Activated T-cell treated with anti-CD3 and anti-CD28 coated beads for 4 hours (primary cell): ENCODE measurements around the gene GALNT18.
"Not testable (repeated sequence)": the region's sequence is repeated elsewhere in the genome, so short reads cannot be mapped to it uniquely, and the experiment has no call there.

Experiments used
- DNase-seq: peaks from one replicate; pipeline ENCODE4 v3.0.0-alpha.2; 2020

GALNT18 gene

GRCh38 chr11:11449327-11449726 is 172.5 kb downstream of the GALNT18 start:
- no peak for DNase-seq

GRCh38 chr11:11448626-11449025 is 173.2 kb downstream of the GALNT18 start:
- DNase-seq, result no peak

- not testable (repeated sequence) for DNase-seq
Measured at GRCh38 chr11:11447601-11448000, 174.2 kb downstream of the GALNT18 start.

GRCh38 chr11:11446967-11447366 is 174.8 kb downstream of the GALNT18 start:
- no peak for DNase-seq

GRCh38 chr11:11446564-11446963 is 175.2 kb downstream of the GALNT18 start:
- no peak for DNase-seq

- DNase-seq, result no peak
Measured at GRCh38 chr11:11445441-11446185, 176.2 kb downstream of the GALNT18 start.

GRCh38 chr11:11444804-11445131 is 177.0 kb downstream of the GALNT18 start:
- no peak for DNase-seq

- DNase-seq, result no peak
Measured at GRCh38 chr11:11444027-11444803, 177.6 kb downstream of the GALNT18 start.

GRCh38 chr11:11442791-11443190 is 179.0 kb downstream of the GALNT18 start:
- no peak for DNase-seq

GRCh38 chr11:11441516-11441915 is 180.3 kb downstream of the GALNT18 start:
- no peak for DNase-seq

GRCh38 chr11:11441091-11441490 is 180.7 kb downstream of the GALNT18 start:
- DNase-seq, result no peak

- DNase-seq, result no peak
Measured at GRCh38 chr11:11440144-11440543, 181.7 kb downstream of the GALNT18 start.

- no peak for DNase-seq
Measured at GRCh38 chr11:11439591-11439990, 182.2 kb downstream of the GALNT18 start.

GRCh38 chr11:11436715-11437313 is 185.0 kb downstream of the GALNT18 start:
- no peak for DNase-seq

- DNase-seq, result no peak
Measured at GRCh38 chr11:11435635-11436034, 186.2 kb downstream of the GALNT18 start.

GRCh38 chr11:11433960-11434359 is 187.8 kb downstream of the GALNT18 start:
- no peak for DNase-seq

- DNase-seq, result no peak
Measured at GRCh38 chr11:11432621-11433319, 189.0 kb downstream of the GALNT18 start.

- DNase-seq, result no peak
Measured at GRCh38 chr11:11430431-11430830, 191.4 kb downstream of the GALNT18 start.

- no peak for DNase-seq
Measured at GRCh38 chr11:11428714-11429113, 193.1 kb downstream of the GALNT18 start.

- no peak for DNase-seq
Measured at GRCh38 chr11:11427542-11427941, 194.3 kb downstream of the GALNT18 start.

- DNase-seq, result no peak
Measured at GRCh38 chr11:11427140-11427539, 194.7 kb downstream of the GALNT18 start.

- no peak for DNase-seq
Measured at GRCh38 chr11:11426226-11426952, 195.4 kb downstream of the GALNT18 start.

- no peak for DNase-seq
Measured at GRCh38 chr11:11425806-11426205, 196.0 kb downstream of the GALNT18 start.
